Glomerular visceral epithelial cell (primary cell): Measurements from ENCODE around the gene LGALS3BP.

ENCODE experiments used
- DNase-seq: peaks from one replicate; pipeline ENCODE4 v3.0.0-alpha.2; 2016; ENCODE audit errors: extremely low spot score

LGALS3BP gene

GRCh38 chr17:78981010-78981888 lies 1.5 kb upstream of the LGALS3BP start:
- no peak for DNase-seq

- no peak for DNase-seq
These were observed 875 bp upstream of the LGALS3BP start for GRCh38 chr17:78980624-78980972.

GRCh38 chr17:78977997-78978973 lies 1.4 kb downstream of the LGALS3BP start:
- no peak for DNase-seq

GRCh38 chr17:78977681-78977943 lies 2.1 kb downstream of the LGALS3BP start:
- DNase-seq: no peak

- DNase-seq: no peak
These were observed 2.6 kb downstream of the LGALS3BP start for GRCh38 chr17:78976907-78977680.

- peak; percentile 38 for DNase-seq
These were observed 4.8 kb downstream of the LGALS3BP start for GRCh38 chr17:78974635-78975591.

GRCh38 chr17:78973792-78974520 lies 5.8 kb downstream of the LGALS3BP start:
- DNase-seq: no peak

- DNase-seq: no peak
These were observed 6.5 kb downstream of the LGALS3BP start for GRCh38 chr17:78973196-78973595.

- no peak for DNase-seq
These were observed 7.1 kb downstream of the LGALS3BP start for GRCh38 chr17:78972507-78973105.

- no peak for DNase-seq
These were observed 7.8 kb downstream of the LGALS3BP start for GRCh38 chr17:78971756-78972506.

- DNase-seq: peak; percentile 79
These were observed 8.6 kb downstream of the LGALS3BP start for GRCh38 chr17:78970834-78971755.

- DNase-seq: no peak
These were observed 9.9 kb downstream of the LGALS3BP start for GRCh38 chr17:78969865-78970264.

- no peak for DNase-seq
These were observed 11.9 kb downstream of the LGALS3BP start for GRCh38 chr17:78967782-78968362.

GRCh38 chr17:78966910-78967600 lies 12.7 kb downstream of the LGALS3BP start:
- no peak for DNase-seq

- no peak for DNase-seq
These were observed 13.5 kb downstream of the LGALS3BP start for GRCh38 chr17:78966123-78966813.

- no peak for DNase-seq
These were observed 14.2 kb downstream of the LGALS3BP start for GRCh38 chr17:78965491-78965924.
